HepG2 (cell line): ENCODE results near the gene LITAF. TPM values are rescaled to one million over a fixed set of nuclear protein-coding genes. Genes with fewer than 3 reads are reported as not detected.

ENCODE experiments used
- HNRNPLL ChIP-seq: fragments of 200-400 bp; formaldehyde crosslinking; IDR thresholded peaks from 2 replicates; pipeline ENCODE4 v1.6.1; 2017; ENCODE audit warnings: mild to moderate bottlenecking, low read depth, low read length; ENCODE audit not compliant: poor library complexity, severe bottlenecking
- IRF2 ChIP-seq: IDR thresholded peaks from 2 replicates; pipeline ENCODE4 v1.6.1; 2018; ENCODE audit warnings: missing genetic modification reagents, missing compliant biosample characterization
- MTF1 ChIP-seq: sonication (generic); formaldehyde crosslinking; IDR thresholded peaks from 2 replicates; pipeline ENCODE4 v1.5.0; 2020; ENCODE audit warnings: missing genetic modification reagents
- TEAD2 ChIP-seq: sonication (generic); formaldehyde crosslinking; IDR thresholded peaks from 2 replicates; pipeline ENCODE4 v1.9.0; 2021; ENCODE audit warnings: missing genetic modification reagents
- ZBTB10 ChIP-seq: sonication (generic); formaldehyde crosslinking; IDR thresholded peaks from 2 replicates; pipeline ENCODE4 v1.4.0; 2020; ENCODE audit warnings: missing genetic modification reagents, borderline replicate concordance
- ZNF512B ChIP-seq: sonication (generic); formaldehyde crosslinking; IDR thresholded peaks from 2 replicates; pipeline ENCODE4 v1.5.1; 2020; ENCODE audit warnings: missing genetic modification reagents, mild to moderate bottlenecking, borderline replicate concordance
- polyA plus RNA-seq, 8 experiments: library from polyadenylated mRNA; depleted of rRNA in 3 of 8; stranded (reverse) in 7 of 8; unstranded in 1 of 8; fragments of >200 nt; fragmentation: Illumina TruSeq in 4 of 8; extraction: Trizol in 4 of 8; gene quantifications; 2 replicates each; pipeline versions ENCODE4 v1.2.1 to v1.2.3, GENCODE V29; 2011 to 2016; ENCODE audit warnings: low read depth in 4 of 8, missing spikeins in 1 of 8, mixed read lengths in 1 of 8; ENCODE audit not compliant: insufficient read depth in 1 of 8
- total RNA-seq, 5 experiments: library from RNA; depleted of rRNA; stranded (reverse); fragments of >200 nt; fragmentation: Illumina TruSeq; extraction: Trizol; gene quantifications; 2 replicates each; pipeline ENCODE4 v1.2.3, GENCODE V29; 2016; ENCODE audit warnings: low read depth in 1 of 5

LITAF gene
- total and polyA plus RNA-seq, 2 of the 13 experiments (the other 11 are each of a cell fraction or from before 2014, with no cell fraction given), result 80.1 to 141 TPM

GRCh38 chr16:11585460-11586377 lies 1.0 kb downstream of the LITAF start (continued):
- peak; percentile 53; the same call in 1 of the 2 replicates for TF ChIP-seq ZBTB10 (CRISPR knock-in tag)
- peak; percentile 92 for TF ChIP-seq TEAD2 (CRISPR knock-in tag)
- peak; percentile 53 for TF ChIP-seq IRF2
- 0 out of 2 replicates have a peak, but pooled peaks have one; percentile 68 for TF ChIP-seq ZNF512B (CRISPR knock-in tag)
- peak; percentile 47 for TF ChIP-seq HNRNPLL
- 0 out of 2 replicates have a peak, but pooled peaks have one; percentile 58 for TF ChIP-seq MTF1
